DMS153 (cell line): Measurements from ENCODE around the gene VAV2.

ENCODE experiments used
- DNase-seq: peaks from one replicate; lab custom pipeline; 2025; lab: John Stamatoyannopoulos, UW

VAV2 gene

DNA sequence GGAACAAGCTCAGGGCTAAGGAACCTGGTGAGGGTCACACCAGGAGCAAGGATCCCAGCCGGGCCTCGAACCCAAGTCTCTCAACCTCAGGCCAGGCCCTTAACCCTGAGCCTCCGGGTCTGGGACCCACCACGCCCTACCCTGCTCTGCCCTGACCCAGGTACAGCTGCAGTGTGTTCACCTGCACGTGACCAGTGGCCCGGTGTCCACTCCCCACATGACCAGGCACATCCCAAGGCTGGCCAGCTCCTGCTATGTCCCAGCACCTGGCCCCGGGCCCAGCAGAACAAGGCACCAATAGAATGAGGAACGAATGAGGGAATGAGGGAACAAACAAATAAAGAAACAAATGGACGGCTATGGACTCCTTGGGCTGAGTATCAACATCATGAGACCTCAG is 142.0 kb downstream of the VAV2 start:
- DNase-seq = no peak

DNA sequence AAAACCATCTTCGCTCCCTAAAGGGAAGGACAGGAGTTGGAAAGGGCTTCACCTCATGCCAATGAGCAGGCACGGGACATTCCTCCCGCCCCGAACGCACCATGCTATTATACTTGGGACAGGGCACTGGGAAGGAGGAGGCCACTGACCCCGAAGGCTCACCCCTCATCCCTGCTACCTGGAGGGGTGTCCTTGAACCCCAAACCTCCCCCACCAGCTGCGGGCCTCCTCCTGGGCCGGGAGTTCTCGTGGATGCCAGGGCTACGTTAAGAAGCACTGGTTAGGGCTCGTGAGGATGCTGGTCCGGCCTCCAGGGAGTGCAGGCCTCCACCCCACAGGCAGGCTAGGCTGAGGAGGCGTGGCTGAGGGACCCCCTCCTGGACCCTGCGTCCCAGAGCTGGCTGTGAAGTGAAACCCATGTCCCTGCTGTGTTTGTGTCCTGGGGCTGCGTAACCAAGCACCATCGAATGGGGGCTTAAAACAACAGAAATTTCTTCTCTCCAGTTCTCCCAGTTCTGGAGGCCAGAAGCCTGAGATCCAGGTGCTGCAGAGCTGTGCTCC is 142.9 kb downstream of the VAV2 start:
- no peak for DNase-seq

DNA sequence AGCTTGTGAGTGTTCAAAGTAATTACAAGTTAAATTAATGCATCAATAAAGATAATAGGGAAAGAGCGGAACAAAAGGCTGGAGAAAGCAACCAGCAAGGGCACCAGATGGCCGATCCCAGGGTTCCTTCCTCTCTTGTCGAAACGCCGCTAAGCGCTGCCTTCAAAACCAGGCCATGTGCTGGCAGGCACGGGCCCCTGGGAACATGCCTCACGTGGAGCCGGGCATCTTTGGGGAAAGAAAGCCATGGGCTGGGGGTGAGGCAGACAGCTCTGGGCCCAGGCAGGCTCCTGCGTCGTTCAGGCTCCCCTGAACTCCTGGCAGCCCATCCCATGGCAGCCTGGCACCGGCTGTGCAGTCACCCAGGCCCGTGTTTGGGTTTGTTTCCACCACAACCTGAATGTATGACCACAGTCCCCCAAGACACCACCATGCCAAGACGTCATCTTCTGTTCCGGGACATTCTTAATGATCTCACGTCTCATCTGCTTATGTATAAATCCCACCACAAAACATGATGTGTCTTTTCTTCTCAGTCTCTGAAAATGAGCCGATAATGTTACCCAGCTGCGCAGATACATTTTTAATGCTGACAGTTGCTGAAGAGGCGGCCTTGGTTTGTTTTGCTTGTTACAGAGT is 143.5 kb downstream of the VAV2 start:
- DNase-seq = no peak

DNA sequence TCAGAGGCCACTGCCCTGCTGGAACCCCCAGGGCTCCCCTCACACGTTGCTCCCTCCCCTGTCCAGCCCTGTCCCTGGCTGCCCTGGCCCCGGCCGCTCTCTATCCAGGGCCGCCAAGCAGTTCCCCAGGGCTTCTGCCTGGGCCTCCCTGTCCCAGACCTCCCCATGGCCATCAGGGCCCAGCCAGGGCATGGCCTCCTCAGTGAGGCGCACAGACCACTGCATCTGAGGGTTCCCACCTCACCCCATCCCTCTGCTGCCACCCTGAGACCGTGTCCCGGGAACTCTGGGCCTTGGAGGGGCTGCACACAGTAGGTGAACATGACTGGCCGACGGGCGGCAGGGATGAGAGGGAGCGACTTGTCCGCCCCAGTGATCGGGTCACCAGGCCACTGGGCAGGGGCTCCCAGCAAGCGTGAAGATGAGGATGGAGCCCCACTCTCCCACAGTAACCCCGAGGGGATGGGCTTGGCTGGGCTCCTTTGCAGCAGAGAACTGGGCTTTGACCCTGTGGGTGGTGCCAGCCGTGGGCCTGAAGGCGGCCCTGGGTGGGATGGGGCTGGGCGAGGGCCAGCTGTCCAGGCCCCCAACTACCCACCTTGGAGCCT is 145.5 kb downstream of the VAV2 start:
- no peak for DNase-seq

DNA sequence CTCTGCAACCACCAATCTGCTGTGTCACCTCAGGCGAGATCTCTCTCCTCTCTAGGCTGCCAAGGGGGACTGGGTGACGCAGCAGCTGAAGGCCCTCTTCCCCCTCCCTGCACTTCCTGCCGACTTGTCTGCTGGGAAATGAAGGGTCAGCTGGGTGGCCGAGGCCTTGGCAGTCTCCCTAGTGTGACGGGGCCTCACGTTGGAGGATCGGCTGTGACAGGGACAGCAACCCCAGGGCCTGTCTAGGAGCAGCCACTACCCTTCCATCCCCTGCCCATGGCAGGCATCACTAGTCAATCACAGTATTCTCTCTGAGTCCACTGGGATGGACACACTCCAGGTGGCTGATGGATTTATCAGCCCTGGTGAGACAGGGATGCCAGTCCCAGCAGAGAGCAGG is 146.7 kb downstream of the VAV2 start:
- no peak for DNase-seq

DNA sequence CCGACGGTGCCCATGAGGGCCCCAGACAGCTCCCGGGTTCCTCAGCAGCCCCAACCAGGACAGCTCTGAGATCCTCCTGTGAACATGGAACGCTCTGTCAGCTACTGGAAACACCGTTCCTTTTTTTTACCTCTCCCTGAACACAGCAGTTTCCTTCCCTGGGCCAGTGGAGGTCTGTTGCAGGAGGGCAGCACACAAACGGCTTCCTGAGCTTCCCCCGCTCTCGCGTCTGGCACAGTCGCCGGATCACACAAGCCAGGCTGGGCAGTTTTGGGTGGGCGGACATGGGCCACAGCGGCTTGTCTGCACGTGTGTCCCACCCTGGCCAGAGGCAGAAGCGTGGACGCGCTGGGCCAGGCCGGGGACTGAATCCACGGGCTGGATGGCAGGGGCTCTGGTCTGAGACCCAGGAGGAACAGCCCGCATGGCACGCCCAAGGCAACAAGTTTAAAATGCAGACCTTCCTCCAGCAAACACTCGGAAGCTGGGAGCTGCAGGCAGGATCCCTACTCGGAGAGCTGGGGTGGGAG is 147.2 kb downstream of the VAV2 start:
- DNase-seq = no peak

DNA sequence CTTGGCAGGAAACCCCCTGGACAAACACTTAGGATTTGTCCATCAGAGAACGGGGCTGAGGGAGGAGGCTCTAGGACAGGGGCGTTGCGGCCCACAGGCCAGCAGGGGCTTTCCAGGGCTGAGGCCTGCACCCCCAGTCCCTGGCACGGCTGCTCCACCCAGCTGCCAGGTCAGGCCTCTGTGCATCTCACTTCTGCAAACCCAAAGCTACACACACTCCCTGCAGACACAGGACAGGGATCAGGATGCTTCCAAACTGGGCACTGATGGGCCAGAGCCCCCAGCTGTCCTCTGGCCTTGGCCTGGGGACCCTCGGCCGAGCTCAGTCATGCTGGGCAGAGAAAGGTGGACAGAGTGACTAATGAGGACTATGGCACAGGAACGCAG is 147.7 kb downstream of the VAV2 start:
- DNase-seq = no peak

DNA sequence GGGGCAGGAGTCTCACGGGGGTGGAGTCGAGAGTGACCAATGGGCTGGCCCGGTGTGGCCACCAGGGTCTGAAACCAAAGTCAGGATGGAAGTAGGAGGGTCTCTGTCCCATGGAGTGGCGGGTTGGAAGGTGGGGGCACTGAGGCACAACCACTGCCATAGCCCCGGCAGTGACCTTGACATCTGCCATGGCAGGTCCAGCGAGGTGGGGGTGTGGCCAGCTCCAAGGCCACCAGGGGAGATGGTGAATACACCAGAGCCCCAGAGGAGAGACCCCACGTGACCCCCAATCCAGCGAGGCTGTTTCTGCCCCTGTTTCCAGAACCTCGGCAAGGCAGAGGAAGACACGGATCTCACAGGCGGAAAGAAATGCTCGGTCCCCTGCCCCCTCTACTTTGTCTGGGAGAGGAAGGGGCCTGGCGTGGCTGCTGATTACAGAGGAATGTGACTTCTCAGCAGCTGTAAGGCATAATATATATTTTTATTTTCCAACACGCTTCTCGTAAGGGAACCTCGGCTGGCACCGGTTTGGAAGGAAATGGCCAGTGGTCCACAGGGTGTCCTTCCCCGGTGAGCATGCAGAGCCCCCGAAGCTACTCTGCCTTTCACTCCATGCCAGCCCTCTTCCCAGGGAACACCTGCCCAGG is 148.2 kb downstream of the VAV2 start:
- no peak for DNase-seq

DNA sequence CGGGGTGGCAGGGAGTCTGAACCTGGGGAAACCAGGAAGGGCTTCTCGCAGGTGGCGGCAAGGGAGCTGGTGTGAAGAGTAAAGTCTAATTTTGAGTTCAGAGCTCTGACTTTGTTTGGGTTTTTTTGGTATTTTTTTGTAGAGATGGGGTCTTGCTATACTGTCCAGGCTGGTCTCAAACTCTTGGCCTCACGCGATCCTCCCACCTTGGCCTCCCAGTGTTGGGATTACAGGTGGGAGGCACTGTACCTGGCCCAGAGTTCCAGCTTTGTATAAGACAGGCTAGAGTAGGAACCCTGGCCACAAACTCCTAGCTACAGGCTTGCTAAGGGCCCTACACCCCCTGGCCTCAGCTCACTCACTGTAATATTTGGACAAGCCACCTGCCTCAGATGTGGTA is 148.9 kb downstream of the VAV2 start:
- no peak for DNase-seq

DNA sequence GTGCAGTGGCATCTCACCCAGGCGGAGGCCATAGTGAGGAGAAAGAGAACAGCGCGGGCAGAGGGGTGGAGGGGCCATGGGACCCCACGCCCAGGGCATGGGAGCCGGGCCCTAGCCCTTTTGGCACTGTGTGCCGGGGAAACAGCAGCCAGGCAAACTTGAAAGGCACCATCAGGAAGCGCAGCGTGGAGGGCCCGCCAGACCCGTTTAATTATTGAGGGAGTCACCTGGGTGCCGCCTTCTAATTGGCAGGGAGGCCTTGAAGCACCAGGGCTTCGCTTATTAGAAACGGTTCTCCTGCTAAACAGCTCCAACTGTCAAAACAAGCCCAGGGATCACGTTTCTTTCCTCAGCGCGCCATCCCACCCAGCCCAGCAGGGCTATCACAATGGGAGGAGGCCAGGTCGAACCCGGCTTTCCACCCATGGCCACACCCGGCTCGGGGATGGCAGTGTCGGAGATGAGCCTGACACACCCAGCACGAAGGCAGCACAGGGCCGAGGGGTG is 149.3 kb downstream of the VAV2 start:
- DNase-seq = peak; percentile 72

DNA sequence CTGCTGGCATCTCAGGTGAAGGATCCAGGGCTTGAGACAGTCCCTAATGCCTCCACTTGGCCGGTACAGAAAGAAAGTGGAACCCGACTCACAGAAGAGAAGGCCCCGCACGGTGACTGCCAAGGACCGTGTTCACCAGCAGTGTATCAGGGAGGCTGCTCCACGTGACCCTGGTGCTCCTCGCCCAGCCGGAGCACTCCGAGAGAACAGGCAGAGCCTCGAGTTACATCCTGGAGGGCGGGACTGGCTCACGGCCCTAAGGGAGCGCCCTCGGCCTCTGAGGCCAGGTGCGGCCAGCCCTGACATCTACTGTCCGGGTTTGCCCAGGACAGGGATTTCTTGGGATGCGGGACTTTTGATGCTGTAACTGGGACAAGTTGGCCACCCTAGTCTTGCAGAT is 149.9 kb downstream of the VAV2 start:
- DNase-seq = peak; percentile 72

DNA sequence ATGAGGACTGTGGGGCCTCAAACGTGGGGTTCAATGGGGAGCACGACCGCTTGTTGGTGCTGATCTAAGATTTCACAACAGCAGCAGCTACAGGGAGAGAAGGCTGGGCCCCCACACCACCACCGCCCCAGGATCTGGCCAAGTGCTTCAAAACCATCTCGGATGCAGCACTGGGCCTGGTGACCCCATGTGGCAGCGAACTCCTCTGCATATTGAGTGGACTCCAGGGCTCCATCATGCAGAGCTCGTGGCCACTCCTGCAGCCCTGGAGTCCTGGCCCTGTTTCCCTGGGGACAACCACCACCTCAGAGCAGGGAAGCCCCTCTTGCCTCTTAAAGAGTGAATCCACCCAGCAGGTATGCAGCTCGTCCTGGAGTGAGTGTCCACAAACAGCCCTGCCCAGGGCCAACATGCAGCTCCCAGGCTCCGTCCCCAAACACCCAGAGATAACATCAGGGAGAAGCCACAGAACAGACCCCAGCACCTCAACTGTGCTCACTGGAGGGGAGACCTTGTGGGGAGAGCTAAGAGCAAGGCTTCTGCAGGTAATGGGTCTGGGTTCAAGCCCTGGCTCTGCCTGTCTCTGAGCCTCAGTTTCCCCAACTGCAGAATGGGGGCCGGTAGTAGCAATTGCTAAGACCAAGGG is 150.8 kb downstream of the VAV2 start:
- no peak for DNase-seq

DNA sequence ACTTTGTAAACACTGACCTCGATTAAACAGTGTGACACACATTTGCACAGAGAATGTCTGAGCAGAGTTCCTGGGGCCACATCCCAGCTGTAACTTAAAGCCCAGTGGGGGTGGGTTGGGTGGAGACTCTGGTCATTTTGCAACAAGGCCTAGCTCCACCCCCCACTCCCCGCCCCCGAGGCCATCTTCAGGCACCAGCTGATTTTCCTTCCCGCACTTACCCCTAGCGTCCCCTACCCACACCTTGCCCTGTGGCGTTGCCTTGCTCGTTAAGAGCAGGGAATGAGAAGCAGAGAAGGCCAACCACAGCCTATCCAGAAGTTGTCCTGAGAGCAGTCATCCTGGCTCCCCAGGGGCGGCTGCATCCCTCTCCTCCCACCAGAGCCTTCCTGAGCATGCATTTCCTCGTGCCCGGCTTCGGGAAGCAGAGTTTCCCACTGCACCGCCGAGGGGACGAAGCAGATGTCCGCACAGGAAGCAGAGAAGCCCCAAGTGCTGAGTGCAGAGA is 152.2 kb downstream of the VAV2 start:
- no peak for DNase-seq

DNA sequence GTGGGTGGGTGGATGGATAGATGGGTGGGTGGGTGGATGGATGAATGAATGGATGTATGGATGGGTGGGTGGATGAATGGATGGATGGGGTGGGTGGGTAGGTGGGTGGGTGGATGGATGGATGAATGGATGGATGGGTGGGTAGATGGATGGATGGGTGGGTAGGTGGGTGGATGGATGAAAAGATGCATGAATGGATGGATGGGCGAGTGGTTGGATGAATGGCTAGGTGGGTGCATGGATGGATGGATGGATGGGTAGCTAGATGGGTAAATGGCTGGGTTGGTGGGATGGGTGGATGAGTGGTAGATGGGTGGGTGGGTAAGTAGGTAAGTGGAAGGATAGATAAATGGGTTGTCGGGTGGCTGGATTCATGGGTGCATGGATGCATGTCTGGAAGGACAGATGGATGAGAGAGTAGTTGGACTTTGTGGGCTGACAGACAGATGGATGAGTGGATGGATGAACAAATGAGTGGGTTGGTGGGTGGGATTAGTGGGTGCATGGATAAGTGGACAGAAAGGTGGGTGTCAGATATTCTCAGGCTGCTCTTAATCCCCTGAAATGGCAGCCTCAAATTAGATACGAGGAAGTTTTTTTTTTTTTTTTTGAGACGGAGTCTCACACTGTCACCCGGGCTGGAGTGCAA is 153.1 kb downstream of the VAV2 start:
- DNase-seq = no peak

DNA sequence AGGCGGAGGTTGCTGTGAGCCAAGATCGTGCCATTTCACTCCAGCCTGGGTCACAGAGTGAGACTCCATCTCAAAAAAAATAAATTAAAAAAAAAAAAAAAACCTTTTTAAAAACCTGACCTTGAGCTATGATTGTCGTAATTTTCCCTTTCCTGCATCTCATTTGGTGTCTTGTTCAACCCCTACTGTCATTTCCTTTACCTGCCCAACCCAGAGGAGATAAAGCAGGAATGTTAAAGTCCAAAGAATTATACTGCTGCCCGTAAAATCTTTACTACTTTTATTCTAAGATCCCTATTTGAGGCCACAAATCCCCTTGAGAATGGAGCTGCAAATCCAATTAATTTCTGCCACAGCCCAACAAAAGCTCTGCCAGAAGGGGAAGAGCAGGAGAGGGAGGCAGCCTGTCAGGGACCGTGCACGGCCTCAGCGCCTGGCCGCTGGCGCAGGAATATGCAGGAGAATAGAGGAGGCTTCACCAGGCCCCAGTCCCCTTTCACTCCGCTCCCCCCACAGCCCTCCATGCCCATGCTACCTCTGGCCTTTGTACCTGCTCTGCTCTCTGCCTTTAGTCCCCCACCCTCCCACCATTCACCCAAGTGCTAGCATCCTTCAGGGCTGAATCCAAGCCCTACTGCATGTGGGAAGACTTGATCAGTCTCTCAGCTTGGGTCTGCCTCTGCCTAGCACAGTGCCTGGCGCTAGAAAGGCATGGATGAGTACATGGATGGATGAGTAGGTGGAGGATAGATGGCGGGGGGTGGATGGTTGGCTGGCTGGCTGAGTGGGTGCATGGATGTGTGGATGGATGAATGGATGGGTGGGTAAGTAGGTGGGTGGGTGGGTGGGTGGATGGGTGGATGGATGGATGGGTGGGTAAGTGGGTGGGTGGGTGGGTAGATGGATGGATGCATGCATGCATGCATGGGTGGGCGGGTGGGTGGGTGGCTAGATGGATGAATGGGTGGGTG is 154.2 kb downstream of the VAV2 start:
- DNase-seq = no peak

DNA sequence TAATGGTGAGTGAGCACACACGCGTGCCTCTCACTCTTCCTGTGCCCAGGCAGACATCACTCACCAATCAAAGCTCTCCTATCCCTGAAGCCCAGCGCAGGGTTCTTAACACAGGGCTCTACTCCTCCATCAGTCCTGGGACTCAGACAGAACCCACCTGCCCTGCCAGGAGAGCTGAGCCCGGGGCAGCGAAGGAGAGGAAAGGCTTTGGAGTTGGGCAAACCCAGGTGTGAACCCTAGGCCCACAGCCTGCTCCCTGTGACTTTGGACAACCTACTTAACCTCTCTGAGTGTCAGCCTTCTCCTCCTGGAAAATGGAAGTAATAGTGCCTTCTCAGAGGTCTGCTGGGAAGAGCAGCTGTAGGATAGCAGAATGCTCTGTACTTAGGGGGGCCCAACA is 155.3 kb downstream of the VAV2 start:
- DNase-seq = no peak

DNA sequence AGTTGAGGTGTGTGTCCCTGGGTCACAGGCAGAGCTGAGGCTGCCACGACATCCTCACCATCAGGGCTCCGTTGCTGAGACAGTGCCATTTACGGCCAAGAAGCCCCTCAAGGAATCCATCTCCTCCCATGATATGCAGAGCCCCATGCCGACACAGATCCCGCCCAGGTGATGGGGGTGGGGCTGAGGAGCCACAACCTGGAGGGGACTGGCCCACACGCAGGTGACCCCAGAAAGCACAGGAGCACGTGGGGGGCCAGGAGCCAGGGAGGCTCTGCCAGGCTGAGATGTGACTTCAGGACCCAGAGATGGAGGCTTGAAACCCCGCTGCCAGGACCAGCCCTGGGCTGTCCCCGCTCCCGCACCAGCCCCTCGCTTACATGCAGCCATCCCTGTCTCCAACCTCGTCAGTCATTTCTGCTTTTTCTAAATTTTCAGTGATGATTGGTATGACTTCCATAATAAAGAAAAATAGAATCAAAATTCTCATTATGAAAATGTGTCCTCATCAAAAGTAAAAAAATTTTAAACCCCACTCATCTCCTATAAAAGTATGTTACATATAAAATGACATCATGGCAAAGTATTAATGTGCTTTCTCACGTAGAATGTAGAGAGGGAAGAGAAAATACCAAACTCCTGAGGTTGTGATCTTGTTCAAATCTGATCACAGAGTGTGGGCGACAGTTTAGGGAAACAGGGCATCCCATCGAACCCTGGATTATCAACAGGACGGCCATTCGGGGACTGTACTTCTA is 155.9 kb downstream of the VAV2 start:
- DNase-seq = no peak

DNA sequence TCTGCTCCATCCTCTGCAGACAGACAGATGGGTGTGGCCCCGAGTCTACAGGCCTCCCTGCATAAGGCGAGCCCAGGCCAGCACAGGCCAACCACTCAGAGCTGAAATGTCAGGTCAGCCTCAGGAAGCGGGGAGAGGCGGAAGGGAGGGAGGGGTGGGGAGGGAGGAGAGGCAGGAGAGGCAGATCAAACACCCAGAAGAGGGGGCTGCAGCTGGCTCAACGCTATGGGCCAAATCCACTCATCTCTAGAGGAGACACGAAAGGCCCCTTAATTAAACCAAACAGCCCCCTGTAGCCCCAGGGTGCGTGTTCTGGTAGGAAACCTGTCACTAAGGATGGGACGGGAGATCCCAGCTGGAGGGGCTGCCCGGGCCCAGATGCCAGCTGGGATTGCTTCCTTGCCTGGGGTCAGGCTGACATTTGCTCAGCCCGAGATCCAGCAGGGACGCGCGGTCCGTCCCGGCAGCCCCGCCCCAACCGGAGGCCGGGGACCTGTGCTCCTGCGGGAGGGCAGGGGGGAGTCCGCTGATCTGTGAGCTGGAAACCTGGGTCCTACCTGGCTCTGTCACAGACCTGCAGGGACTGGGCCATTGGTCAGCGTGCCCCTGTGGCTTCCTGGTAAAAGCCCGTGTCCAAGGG is 156.7 kb downstream of the VAV2 start:
- DNase-seq = no peak
